HG03342 (cell line): Measurements from ENCODE around the gene CELA2A.
"Not testable (repeated sequence)": the region's sequence is repeated elsewhere in the genome, so short reads cannot be mapped to it uniquely, and the experiment has no call there.

Experiments used
- ATAC-seq: cut with Tn5 transposase; IDR thresholded peaks from one replicate; pipeline ENCODE4 v1.9.1; 2021; ENCODE audit warnings: mild to moderate bottlenecking, moderate library complexity; ENCODE audit not compliant: unreplicated experiment

The CELA2A gene

DNA sequence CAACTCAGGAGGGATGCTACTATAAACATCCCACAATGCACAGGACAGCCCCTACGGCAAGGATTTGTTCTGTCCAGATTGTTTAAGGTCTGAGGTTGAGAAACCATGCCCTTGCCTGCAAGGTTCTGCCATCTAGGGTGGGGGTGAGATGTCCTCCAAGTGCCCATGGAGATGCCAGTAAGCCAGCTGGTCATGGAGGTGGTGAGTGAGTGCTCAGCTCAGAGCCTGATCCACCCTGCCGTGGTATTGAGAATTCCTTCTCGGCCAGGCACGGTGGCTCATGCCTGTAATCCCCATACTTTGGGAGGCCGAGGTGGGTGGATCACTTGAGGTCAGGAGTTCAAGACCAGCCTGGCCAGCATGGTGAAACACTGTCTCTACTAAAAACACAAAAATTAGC is 31.6 kb upstream of the CELA2A start:
- no peak for ATAC-seq

GRCh38 chr1:15425521-15425920 is 31.0 kb upstream of the CELA2A start:
- ATAC-seq, result no peak

DNA sequence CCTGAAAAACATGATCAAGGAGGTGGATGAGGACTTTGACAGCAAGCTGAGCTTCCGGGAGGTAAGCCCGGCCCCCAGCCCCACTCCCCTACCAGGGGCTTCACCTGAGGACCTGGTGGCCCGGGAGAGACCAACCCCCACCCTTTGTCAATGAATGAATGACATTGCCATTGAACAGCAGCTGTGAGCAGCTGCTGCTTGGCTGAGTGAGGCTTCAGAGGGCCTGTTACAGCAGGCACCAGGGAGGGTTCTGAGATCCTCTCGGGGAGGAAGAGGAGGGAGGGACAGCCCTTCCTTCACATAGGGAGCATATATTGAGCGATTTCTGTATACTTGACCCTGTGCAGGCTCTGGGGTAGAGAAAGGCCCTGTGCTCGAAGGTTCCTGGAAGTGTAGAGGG is 30.6 kb upstream of the CELA2A start:
- no peak for ATAC-seq

GRCh38 chr1:15426492-15427279 is 29.8 kb upstream of the CELA2A start:
- no peak for ATAC-seq

GRCh38 chr1:15427280-15427666 is 29.3 kb upstream of the CELA2A start:
- ATAC-seq, result no peak

- ATAC-seq, result not testable (repeated sequence)
Observed at GRCh38 chr1:15428252-15428651, 28.3 kb upstream of the CELA2A start.

GRCh38 chr1:15428815-15429435 is 27.6 kb upstream of the CELA2A start:
- ATAC-seq, result no peak

DNA sequence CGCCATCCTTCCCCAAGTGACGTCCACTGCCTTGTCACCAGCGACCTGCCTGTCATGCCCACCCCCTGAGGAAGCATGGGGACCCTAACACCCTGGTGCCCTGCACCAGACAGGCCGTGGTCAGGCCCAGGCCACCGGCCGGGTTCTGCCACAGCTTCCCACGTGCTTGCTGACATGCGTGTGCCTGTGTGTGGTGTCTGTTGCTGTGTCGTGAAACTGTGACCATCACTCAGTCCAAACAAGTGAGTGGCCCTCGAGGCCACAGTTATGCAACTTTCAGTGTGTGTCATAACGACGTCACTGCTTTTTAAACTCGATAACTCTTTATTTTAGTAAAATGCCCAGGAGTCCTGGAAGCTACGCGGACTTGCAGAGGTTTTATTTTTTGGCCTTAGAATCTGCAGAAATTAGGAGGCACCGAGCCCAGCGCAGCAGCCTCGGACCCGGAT is 26.8 kb upstream of the CELA2A start:
- ATAC-seq, result no peak

DNA sequence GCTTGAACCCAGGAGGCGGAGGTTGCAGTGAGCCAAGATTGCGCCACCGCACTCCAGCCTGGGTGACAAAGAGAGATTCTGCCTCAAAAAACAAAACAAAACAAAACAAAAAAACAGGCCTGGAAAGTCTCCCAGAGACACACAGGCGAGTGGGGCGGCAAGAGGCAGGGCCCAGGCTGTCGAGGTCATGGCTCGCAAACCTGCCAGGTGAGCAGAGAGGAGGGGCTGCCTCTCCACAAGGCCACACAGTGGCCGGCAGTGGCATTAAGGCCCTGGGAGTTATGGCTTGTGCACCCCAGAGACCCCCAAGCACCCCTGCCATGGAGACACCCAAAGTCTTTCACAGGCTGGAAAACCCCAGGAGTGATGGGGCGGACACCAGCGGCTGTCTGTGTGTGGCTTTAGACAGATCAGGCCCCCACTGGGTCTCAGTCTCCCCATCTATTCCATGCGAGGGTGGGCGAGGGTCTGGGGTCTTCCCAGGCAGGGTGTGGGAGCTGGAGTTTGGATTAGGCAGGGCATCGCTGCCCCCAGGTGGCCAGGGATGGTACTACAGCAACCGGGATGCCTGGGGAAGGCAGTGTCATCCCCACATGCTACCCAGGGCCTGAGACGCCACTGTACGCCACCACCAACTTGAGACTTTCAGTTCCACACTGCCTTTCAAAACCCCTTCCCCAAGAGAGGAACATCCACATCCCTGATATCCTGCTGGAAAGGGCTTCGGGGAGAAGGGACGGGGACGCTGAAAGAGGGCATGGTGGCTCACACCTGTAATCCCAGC is 25.6 kb upstream of the CELA2A start:
- ATAC-seq, result no peak

GRCh38 chr1:15431571-15431948 is 25.0 kb upstream of the CELA2A start:
- ATAC-seq, result no peak

DNA sequence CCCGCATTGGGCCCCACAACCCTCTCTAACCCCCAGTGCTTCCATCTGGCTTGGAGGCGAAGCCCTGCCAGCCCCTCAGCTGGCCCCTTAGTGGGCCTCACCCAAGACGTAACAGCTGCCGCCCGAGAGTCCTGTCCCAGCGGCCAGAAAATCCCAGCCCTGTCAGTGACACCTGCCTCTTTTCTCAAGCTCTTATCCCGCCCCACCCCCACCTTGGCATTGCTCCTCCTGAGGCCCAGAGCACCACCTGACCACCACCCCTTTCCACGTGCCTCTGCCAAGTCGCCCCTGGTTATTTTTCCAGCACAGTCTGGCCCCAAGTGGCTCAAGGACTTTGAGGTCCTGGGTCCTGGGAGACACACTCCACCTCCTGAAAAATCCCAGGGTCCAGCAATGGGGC is 24.2 kb upstream of the CELA2A start:
- no peak for ATAC-seq

GRCh38 chr1:15433471-15433870 is 23.1 kb upstream of the CELA2A start:
- no peak for ATAC-seq

DNA sequence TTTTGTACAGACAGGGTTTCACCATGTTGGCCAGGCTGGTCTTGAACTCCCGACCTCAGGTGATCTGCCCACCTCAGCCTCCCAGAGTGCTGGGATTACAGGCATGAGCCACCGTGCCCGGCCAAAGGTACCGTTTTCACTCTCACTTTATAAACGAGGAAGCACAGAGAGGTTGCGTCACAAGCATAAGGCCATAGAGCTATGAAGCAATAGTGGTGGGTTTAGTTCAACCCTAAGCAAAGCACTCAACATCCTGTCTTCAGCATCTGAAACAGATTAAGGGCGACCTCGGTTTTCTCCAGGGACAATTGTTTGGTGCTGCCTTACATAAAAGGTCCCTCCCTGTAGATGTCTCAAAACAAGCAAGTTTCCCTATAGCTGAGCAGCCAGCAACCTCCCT is 21.8 kb upstream of the CELA2A start:
- ATAC-seq, result not testable (repeated sequence)

- no peak for ATAC-seq
Observed at GRCh38 chr1:15435239-15436077, 21.1 kb upstream of the CELA2A start.

DNA sequence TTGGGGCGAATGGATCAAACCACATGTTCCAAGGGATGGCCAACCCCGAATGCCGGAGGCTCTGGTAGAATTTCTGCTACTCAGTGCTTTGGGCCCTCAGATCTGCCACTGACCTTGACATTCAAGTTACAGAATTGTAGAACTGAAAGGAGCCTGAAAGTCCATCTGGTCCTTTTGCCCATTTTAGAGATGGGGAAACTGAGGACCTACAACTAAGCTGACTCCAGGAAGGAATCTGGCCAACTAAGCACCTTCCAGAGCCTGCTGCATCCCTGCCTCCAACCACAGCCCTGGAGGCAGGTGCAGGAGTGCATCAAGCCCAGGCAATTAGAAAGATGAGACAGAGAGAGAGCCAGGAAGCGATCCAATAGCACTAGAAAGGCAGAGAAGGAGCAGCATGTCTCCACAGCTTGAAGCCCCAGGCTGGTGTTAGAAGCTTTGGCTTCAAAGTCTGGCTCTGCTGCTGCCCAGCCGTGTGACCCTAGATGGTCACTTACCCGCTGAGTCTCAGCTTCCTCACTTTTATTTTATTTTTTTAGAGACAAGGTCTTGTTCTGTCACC is 19.6 kb upstream of the CELA2A start:
- no peak for ATAC-seq

DNA sequence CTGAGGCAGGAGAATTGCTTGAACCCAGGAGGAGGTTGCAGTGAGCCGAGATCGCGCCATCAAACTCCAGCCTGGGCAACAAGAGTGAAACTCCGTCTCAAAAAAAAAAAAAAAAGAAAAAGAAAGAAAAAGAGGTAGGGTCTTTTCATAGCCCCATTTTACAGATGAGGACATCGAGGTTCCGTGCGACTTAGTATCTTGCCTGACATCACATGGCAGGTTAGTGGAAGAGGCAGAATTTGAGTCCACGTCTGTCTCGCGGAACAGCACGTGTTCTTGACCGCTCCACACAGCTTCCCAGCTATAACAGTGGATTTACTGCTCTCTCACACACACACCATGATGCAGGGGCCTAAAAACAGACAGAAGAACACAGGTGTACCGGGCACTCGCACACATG is 17.2 kb upstream of the CELA2A start:
- no peak for ATAC-seq

DNA sequence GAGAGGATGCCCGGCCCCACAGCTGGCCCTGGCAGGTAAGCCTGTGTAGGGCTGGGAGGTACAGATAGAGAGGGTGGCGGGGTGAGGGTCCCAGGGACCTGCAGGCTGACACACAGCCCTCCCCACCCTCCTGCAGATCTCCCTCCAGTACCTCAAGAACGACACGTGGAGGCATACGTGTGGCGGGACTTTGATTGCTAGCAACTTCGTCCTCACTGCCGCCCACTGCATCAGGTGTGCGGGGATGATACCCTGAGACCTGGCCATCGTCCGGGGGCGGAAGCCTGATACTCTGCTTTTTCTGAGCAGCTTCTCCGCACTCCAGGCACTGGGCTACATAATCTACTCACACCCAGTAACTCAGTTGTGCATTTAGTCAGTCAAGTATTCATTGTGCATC is 16.2 kb upstream of the CELA2A start:
- ATAC-seq, result no peak

- ATAC-seq, result no peak
Observed at GRCh38 chr1:15441247-15441646, 15.3 kb upstream of the CELA2A start.

DNA sequence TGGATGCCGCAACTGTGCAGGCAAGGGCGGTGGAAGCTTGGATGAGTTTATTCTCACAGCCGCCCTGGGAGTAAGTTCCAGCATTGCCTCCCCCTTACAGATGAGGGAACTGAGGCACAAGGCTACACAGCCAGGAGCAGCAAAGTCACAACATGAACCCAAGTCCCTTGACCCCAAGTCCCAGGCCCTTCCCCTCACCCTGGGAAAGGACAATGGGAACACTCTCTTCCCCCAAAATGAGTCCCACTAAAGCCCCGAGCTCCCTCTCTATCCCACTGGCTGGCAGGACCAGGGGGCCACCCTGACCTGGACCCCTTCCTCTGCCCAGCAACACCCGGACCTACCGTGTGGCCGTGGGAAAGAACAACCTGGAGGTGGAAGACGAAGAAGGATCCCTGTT is 14.4 kb upstream of the CELA2A start:
- no peak for ATAC-seq

GRCh38 chr1:15442759-15443158 is 13.8 kb upstream of the CELA2A start:
- no peak for ATAC-seq

DNA sequence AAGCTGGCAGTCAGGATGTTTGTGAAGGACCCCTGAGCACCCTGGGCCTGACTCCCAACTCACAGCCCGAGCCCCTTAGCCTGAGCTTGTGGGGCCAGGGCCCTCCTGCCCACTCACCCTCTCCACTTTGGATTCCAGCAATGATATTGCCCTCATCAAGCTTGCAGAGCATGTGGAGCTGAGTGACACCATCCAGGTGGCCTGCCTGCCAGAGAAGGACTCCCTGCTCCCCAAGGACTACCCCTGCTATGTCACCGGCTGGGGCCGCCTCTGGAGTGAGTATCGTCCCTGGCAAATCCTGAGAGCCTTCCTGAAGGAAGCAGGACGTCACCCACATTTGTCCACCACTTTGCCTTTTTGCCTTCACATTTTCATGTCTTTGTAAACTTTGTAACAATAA is 13.3 kb upstream of the CELA2A start:
- ATAC-seq, result no peak
